ENCODE results near the gene LZTS3.

DNA sequence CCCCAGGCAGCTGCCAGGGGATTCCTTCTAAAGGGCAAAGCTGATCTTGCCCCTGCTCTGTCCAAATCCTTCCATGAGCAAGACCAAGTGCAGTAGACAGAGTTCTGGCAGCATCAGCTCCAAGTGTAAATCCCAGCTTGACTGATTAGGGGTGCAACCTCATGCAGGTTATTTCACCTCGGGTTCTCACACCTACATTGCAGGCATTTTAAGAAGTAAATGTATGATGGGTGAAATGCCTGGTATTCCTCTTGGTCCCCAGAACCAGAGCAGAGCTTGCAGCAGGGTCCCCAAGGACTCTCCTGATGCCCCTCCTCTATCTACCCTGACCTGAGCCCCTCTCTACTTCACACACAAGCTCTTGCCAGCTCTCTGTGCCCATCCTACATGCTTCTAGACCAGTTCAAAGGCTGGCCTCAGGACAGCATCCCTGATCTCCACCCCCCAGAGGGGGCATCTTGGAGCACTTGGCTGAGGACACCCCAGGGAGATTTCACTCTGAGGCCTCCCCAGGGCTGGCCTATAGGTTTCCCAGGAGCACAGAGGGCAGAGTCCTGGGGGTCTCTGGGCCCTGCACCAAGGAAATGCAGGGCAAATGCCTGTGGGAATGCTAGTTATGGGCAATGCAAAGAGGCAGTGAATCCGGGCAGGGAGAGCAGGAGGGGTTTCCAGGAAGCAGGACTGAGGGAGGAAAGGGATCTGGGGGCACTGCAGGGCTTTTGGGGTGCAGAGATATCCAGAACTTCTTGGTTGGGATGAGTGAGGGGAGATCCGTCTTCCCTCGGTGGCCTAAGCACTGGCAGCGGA is 1.0 kb downstream of the LZTS3 start:
- TF ChIP-seq POLR2AphosphoS5 (IDR thresholded peaks at IDR 0.05; ENCODE audit: low read depth, low read length) (no peak), TAF1 (IDR thresholded peaks at IDR 0.05; ENCODE audit: borderline replicate concordance, insufficient read depth, low read length) (no peak), SIN3A (IDR thresholded peaks at IDR 0.05; ENCODE audit: borderline replicate concordance, insufficient read depth, low read length) (no peak), REST (IDR thresholded peaks at IDR 0.05; ENCODE audit: insufficient read depth in 1 of 2, low read depth in 2 of 2, low read length in 2 of 2) (no peak), FOXP2 (optimal IDR thresholded peaks at IDR 0.05; ENCODE audit: borderline replicate concordance, extremely low read depth, extremely low read length, insufficient read depth) (no peak)
